DMS114 treated with DMSO at 0.1 percent for 48 hours (cell line): ENCODE results near the gene COX4I2.

Experiments
- DNase-seq: peaks from one replicate; lab custom pipeline; 2025; ENCODE audit not compliant: unreplicated experiment; lab: John Stamatoyannopoulos, UW

The COX4I2 gene

GRCh38 chr20:31693987-31694661 lies 56.4 kb downstream of the COX4I2 start:
- DNase-seq: no peak
